Glomerular endothelial cell (primary cell): ENCODE measurements around the gene CACNB2. TPM values are rescaled to one million over a fixed set of nuclear protein-coding genes. Genes with fewer than 3 reads are reported as not detected.
"Not testable (repeated sequence)": the region's sequence is repeated elsewhere in the genome, so short reads cannot be mapped to it uniquely, and the experiment has no call there.

Experiments used
- DNase-seq: peaks from one replicate; pipeline ENCODE4 v3.0.0-alpha.2; 2011; ENCODE audit warnings: low read depth, low spot score; ENCODE audit errors: extremely low read depth
- total RNA-seq: library from RNA; depleted of rRNA; stranded (reverse); fragments of >200 nt; gene quantifications from 2 replicates; pipeline ENCODE4 v1.2.3, GENCODE V29; 2015

Gene CACNB2
- total RNA-seq, 1 donor from 2014 or later = not detected

GRCh38 chr10:18436902-18437301 is 296.7 kb downstream of the CACNB2 start:
- DNase-seq = no peak

- DNase-seq = no peak
Observed at GRCh38 chr10:18437486-18437885, 297.3 kb downstream of the CACNB2 start.

GRCh38 chr10:18438361-18439126 is 298.3 kb downstream of the CACNB2 start:
- no peak for DNase-seq

GRCh38 chr10:18439601-18440000 is 299.4 kb downstream of the CACNB2 start:
- DNase-seq = no peak

GRCh38 chr10:18445635-18446034 is 305.4 kb downstream of the CACNB2 start:
- not testable (repeated sequence) for DNase-seq

- no peak for DNase-seq
Observed at GRCh38 chr10:18446205-18446604, 306.0 kb downstream of the CACNB2 start.

- DNase-seq = no peak
Observed at GRCh38 chr10:18449611-18450026, 309.4 kb downstream of the CACNB2 start.

GRCh38 chr10:18450298-18450697 is 310.1 kb downstream of the CACNB2 start:
- DNase-seq = no peak

- DNase-seq = no peak
Observed at GRCh38 chr10:18455086-18455884, 315.1 kb downstream of the CACNB2 start.

- DNase-seq = no peak
Observed at GRCh38 chr10:18456984-18457383, 316.8 kb downstream of the CACNB2 start.

GRCh38 chr10:18460032-18460431 is 319.8 kb downstream of the CACNB2 start:
- no peak for DNase-seq

GRCh38 chr10:18463673-18464211 is 323.5 kb downstream of the CACNB2 start:
- DNase-seq = no peak

- no peak for DNase-seq
Observed at GRCh38 chr10:18469125-18469524, 328.9 kb downstream of the CACNB2 start.

- DNase-seq = no peak
Observed at GRCh38 chr10:18472977-18473376, 332.8 kb downstream of the CACNB2 start.

- DNase-seq = no peak
Observed at GRCh38 chr10:18473424-18474117, 333.3 kb downstream of the CACNB2 start.

GRCh38 chr10:18474118-18474455 is 333.9 kb downstream of the CACNB2 start:
- DNase-seq = no peak

- DNase-seq = no peak
Observed at GRCh38 chr10:18476076-18476647, 335.9 kb downstream of the CACNB2 start.

GRCh38 chr10:18478354-18478753 is 338.1 kb downstream of the CACNB2 start:
- DNase-seq = no peak

GRCh38 chr10:18479502-18479901 is 339.3 kb downstream of the CACNB2 start:
- DNase-seq = no peak

- no peak for DNase-seq
Observed at GRCh38 chr10:18483516-18484186, 343.4 kb downstream of the CACNB2 start.
